Stimulated activated CD8-positive, alpha-beta memory T cell treated with anti-CD3 and anti-CD28 coated beads, Interleukin-2, amount 100 ng/mL, for 48 hours (primary cell): Measurements from ENCODE around the gene SMIM10L2A.
"Not testable (repeated sequence)": the region's sequence is repeated elsewhere in the genome, so short reads cannot be mapped to it uniquely, and the experiment has no call there.

ENCODE experiments used
- DNase-seq, 2 donors: peaks; one replicate each; pipeline ENCODE4 v3.0.0-alpha.2; 2020; ENCODE audit warnings: low read depth in 2 of 2

SMIM10L2A gene

DNA sequence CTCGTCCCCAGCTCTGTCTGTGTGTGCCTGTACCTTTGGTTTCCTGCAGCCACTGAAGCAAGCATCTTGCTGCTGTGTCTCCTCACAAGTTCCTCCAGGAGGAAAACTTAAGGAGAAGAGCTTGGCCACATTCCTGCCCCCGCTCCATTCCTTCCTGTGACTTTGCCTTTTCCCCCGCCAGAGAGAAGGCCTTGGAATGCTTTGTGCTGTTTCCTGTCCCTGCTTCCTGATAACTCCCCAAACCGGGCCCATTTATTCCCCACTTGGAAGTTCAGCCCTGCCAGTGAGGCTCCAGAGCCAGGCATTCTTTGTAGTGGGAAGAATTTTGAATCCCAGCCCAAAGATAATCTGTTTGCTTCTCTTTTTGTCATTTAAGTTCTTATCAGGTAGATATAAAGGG, 33.1 kb downstream of the SMIM10L2A start:
- DNase-seq = no peak

DNA sequence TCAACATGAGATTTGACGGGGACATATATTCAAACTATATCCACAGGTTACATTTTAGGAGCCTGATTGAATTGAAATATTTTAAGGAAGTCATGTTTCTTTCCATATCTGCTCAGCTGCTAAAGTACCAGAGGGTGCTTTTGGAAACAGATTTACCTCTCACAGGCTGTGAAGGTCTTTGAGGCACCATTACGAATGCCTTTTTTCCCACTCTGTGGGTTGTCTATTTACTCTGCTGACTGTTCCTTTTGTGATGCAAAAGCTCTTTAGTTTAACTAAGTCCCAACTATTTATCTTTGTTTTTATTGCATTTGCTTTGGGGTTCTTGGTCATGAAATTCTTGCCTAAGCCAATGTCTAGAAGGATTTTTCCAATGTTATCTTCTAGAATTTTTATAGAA, 40.0 kb downstream of the SMIM10L2A start:
- DNase-seq = not testable (repeated sequence)

DNA sequence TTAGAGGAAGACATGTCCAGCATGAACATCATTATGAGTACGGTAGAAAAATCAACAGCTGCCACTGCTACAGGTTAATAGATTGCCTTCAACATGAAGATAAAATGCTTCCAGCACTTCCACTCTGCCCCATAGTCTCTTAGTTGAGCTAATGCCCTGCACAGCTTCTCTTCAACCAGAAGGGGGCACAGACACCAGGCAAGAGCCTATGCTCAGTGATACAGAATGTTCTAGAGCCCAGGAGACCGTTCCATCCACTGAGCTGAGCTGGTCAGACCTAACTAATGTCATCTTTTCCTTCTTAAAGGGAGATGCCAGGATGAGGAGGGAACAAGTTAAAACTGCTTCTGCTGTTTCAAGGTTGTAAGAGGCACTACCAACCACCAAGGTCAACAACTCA, 42.2 kb downstream of the SMIM10L2A start:
- no peak for DNase-seq

DNA sequence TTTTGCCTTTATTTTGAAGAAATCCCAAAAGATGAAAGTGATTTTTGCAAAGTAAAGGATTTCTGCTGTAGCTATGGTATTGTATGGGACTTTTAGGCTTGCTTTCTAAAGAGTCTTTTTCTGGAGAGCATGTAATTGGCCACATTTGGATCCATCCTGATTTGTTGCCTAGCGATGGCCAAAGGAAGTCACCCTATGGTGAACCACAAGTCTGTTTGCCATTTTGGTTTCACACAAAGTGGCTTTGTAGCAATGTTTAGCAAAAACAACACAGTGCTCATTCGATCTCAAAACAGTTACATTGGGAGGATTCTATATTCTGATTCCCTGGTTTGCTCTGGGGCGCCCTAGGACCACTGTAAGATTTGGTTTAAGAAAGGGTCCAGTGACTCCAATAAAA, 54.6 kb downstream of the SMIM10L2A start:
- no peak for DNase-seq

DNA sequence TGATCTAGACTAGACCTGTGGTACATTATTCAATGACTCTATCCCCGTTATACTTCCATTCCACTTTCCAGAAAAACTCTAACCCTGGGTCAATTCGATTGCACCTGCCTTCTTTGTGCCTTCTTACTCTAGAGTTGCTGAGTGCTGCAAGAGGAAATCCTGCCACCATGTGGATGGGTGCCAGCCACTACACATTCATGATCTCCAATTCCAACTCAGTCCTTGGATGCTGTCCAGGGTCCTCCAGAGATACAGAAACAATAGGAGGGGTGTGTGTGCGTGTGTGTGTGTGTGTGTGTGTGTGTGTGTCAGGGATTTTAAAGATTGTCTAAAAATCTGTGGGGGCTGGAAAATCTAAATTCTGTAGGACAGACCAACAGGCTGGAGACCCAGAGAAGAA, 55.8 kb downstream of the SMIM10L2A start:
- DNase-seq = peak in 1 of 2 donors; percentile 5
